GM18951 (cell line): Measurements from ENCODE around the gene NEB.

ENCODE experiments used
- POLR2A ChIP-seq: IDR thresholded peaks from 4 replicates; pipeline ENCODE4 v1.6.1; 2011; ENCODE audit warnings: mild to moderate bottlenecking; ENCODE audit not compliant: insufficient read length, insufficient read depth; ENCODE audit errors: extremely low read depth
- in situ Hi-C: fragments of 300-500 bp; cut with MboI; formaldehyde crosslinking; loops from one replicate; pipeline ENCODE4 v1.12.0; 2022; ENCODE audit warnings: low sequenced_read_pairs, mixed read lengths, inconsistent platforms; ENCODE audit not compliant: unreplicated experiment

Gene NEB, protein sequence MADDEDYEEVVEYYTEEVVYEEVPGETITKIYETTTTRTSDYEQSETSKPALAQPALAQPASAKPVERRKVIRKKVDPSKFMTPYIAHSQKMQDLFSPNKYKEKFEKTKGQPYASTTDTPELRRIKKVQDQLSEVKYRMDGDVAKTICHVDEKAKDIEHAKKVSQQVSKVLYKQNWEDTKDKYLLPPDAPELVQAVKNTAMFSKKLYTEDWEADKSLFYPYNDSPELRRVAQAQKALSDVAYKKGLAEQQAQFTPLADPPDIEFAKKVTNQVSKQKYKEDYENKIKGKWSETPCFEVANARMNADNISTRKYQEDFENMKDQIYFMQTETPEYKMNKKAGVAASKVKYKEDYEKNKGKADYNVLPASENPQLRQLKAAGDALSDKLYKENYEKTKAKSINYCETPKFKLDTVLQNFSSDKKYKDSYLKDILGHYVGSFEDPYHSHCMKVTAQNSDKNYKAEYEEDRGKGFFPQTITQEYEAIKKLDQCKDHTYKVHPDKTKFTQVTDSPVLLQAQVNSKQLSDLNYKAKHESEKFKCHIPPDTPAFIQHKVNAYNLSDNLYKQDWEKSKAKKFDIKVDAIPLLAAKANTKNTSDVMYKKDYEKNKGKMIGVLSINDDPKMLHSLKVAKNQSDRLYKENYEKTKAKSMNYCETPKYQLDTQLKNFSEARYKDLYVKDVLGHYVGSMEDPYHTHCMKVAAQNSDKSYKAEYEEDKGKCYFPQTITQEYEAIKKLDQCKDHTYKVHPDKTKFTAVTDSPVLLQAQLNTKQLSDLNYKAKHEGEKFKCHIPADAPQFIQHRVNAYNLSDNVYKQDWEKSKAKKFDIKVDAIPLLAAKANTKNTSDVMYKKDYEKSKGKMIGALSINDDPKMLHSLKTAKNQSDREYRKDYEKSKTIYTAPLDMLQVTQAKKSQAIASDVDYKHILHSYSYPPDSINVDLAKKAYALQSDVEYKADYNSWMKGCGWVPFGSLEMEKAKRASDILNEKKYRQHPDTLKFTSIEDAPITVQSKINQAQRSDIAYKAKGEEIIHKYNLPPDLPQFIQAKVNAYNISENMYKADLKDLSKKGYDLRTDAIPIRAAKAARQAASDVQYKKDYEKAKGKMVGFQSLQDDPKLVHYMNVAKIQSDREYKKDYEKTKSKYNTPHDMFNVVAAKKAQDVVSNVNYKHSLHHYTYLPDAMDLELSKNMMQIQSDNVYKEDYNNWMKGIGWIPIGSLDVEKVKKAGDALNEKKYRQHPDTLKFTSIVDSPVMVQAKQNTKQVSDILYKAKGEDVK (N-terminal part only)

DNA sequence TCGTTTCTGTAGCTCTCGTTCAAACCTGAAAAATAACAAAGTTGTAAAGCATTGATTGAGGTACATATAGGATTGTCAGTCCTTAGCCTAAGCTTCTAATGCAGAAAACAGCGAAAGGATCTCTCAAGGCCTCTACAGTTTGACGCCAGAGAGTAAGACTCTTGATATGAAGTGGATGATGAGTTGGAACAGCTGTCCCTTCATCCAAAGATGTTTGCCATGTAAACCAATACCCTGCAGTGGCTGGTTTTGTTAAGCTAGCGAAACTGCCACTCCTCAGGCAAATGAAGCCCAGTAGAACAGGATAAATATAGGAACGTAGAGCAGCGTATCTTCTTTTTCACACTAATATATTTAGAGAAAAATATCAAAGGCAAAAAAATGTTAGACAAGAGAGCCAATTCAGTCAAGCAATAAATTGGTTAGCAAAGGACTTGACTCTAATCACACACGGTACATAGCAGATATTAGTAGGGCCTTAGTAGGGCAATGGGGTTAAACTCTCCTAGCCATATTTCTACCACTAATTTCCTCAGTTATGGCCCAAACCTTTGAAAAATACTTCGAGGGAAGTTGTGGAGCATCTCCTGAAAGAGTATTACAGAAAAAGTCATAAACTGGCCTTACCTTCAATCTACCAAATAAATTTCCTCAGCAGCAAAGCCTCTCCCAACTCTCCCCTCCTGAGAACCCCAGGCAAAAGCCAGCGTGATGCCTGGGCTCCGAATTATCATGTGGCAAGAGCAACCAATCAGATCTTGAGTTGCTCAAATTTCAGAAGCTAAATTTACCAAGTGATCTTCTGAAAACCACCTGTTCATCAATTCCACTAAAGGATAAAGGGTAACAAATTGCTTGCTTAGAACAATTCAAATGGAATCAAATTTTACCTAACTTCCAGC lies at the start of gene NEB:
Gene NEB (minus strand): TSS at position 706 of the 902 bp plus-strand sequence. CDS start 1,320 bp downstream, outside the sequence.
- no peak for TF ChIP-seq POLR2A
- in situ Hi-C loops = no loop called here

DNA sequence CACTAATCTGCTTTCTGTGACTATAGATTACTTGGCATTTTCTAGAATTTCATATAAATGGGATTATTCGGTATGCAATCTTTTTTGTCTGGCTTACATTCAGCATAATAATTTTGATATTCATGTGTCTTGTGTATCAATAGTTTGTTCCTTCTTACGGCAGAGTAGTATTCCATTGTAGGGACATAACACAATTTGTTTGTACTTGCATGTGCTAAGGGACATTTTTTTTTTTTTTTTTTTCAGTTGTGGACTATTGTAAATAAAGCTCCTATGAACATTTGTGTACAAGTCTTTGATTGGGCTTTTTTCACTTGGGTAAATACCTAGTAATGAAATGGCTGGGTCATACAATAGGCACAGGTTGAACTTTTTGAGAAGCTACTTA lies 48.9 kb upstream of the NEB start:
- in situ Hi-C loops = no loop called here
- TF ChIP-seq POLR2A = no peak

DNA sequence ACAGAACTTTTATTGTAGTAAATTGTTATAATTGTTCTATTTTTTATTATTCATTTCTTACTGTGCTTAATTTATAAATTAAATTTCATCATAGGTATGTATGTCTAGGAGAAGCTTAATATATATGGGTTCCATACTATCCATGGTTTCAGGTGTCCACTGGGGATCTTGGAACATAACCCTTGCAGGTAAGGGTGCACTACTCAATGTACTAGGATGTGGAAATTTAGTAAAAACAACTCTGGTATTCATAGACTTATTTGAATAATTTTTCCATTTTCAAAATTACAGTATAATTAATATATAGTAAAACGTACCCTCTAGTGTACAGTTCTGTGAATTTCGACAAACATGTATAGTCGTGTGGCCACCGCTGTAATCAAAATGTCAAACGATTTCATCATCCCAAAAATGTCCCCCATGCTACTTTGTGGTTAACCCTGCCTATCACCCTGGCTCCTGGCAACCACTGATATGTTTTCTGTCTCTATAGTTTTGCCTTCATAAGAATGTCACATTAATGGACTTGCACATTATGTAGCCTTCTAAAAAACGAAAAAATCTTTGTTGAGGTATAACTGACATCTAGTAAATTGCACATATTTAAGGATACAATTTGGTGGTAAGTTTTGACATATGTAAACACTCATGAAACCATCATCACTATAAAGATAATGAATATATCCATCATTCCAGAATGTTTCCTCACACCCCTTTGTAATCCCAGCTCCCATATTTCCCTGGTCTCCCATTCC lies 48.3 kb upstream of the NEB start:
- in situ Hi-C loops = no loop called here
- no peak for TF ChIP-seq POLR2A

DNA sequence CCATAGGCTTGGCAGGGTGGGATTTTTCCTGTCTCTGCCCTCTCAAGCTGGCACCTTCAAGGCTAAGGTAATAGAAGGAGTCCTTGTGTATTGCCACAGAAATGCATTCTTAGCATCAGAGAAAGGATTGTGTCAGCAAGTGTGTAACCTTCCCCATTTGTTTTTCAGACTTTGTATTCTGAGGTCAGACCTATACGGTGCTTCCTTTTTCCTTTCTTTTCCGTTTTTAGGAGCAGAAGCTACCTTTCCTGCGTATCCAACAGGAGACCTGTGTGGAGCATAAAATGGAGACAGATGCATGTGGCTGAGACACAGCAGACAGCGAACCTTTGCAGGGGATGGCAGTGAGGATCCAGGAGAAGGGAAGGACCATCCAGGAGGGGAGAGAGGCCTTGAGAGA lies 47.4 kb upstream of the NEB start:
- no peak for TF ChIP-seq POLR2A
- in situ Hi-C loops = no loop called here

DNA sequence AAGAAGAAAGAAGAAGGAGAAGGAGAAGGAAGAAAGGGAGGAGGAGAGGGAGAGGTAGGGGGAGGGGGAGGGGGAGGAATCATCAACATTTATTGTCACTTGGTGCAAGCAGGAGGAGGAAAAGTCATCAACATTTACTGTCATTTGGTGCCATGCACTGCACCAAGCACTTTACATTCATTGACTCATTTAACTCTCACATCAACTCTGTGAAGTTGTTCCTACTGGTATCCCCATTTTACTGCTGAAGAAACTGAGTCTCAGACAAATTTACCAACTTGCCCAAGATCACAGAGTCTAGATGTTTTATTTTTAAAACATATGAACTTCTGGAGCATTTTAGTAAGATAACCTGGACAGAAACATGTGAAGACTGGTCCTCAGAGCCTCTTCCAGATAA lies 46.7 kb upstream of the NEB start:
- in situ Hi-C loops = no loop called here
- no peak for TF ChIP-seq POLR2A

DNA sequence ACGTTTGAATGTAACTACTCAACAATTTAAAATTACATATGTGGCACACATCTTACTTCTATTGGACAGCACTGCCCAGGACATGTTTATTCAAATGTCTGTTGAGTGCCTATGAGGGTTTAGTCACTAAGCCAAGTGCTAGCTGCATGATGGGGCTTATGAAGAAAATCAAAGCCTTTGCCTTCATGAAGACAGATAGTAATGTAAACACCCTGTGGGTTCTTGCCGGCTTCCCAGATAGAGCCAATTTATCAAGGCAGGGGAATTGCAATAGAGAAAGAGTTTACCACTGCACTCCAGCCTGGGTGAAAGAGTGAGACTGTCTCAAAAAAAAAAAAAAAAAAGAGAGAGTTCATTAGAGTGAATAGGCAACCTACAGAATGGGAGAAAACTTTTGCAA lies 43.7 kb upstream of the NEB start:
- no peak for TF ChIP-seq POLR2A
- in situ Hi-C loops = no loop called here

DNA sequence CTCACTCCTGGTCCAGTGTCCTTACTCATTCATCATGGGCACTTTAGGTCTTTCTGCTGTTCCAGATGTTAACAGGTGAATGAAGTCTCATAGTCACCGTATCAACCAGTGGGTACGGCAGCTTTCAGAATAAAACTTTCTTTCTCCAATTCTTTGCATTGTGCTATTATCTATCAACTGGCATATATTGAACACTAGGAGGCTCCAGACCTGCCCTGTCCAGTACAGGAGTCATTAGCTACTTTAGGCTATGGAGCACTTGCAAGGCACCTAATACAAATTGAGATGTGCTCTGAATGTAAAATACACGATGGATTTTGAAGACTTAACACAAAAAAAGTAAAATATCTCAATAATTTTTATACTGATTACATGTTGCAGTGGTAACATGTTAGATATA lies 43.2 kb upstream of the NEB start:
- in situ Hi-C loops = no loop called here
- TF ChIP-seq POLR2A = no peak

DNA sequence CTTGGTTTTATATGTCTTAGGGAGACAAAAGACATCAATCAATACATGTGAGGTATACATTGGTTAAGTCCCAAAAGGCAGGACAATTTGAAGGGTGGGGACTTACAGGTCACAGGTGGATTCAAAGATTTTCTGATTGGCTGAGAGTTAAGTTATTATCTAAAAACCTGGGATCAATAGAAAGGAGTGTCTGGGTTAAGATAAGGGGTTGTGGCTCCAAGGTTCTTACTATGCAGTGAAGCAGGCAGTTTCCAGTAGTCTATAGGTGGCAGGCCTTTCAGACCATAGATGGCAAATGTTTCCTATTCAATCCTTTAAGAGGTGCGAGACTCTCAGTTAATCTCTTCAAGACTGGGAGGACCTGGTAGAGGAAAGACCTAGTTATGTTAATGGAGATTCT lies 42.1 kb upstream of the NEB start:
- no peak for TF ChIP-seq POLR2A
- in situ Hi-C loops = no loop called here

DNA sequence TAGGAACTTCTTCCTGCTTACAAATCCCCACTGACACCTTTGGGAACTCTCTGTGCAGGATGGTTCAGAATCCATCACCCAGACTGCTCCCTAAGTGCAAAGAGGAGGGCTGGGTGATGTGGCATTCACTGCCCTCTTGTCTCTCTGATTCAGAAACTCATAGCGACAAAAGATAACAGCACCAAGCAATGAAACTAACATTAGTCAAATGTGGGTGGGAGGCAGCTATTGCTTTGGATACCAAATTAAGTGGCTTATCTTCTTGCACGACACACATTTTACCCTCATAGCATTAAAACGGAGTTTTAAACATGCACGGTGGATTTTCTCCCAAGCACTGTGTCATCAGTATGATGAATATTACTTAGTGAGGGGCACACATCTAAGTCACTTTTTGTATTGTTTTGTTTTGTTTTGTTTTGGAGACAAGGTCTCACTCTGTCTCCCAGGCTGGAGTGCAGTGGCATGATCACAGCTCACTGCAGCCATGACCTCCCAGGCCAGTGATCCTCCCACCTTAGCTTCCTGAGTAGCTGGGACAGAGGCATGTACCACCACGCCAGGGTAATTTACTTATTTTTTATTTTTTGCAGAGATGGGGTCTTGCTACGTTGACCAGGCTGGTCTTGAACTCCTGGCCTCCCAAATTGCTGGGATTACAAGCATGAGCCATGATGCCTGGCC lies 40.9 kb upstream of the NEB start:
- in situ Hi-C loops = no loop called here
- no peak for TF ChIP-seq POLR2A

DNA sequence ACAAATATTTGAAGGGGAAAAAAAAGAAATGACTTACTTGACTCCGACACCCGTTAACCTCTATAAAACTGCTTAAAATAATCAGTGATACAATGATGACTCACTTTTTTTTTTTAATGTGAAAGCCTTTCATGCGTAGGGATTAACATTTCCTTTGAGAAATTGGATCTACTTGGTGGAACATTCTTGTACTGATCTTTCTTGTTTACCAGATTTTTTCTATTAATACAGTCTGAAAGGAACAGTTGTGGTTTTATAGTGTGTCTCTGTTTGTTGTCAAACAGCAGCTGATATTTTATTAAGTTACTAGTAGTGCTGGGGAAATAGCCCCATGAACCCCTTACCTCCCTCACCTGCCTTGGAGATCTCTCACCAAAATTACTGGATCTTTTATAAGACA lies 40.2 kb upstream of the NEB start:
- TF ChIP-seq POLR2A = no peak

More for the DNA sequence above, 40.2 kb upstream of the NEB start:
- in situ Hi-C loops = no loop called here
